CD4-positive, alpha-beta memory T cell (primary cell): ENCODE data around the gene STEAP2. TPM values are rescaled to one million over a fixed set of nuclear protein-coding genes. Genes with fewer than 3 reads are reported as not detected.

Experiments
- polyA plus RNA-seq, 2 donors: library from polyadenylated mRNA; unstranded; fragments of 300-500 nt; fragmentation: Illumina TruSeq; gene quantifications; one replicate each; pipeline ENCODE4 v1.2.3, GENCODE V29; 2021
- total RNA-seq, 2 experiments: library from RNA; stranded (reverse); gene quantifications; one replicate each; pipeline ENCODE4 v1.2.3, GENCODE V29; 2021

The STEAP2 gene
- total and polyA plus RNA-seq, 4 experiments from 2014 or later = 0.06 TPM; not detected in 3

Other genes with a start within 250 kb of the STEAP2 start
- gene STEAP1, start 57.3 kb upstream of the STEAP2 start, total RNA-seq = not detected
- not detected for gene STEAP1, start 57.3 kb upstream of the STEAP2 start, polyA plus RNA-seq
- gene CFAP69, start 33.4 kb downstream of the STEAP2 start, total RNA-seq = under 1 TPM in 1 of 2 experiments, not detected in 1; 0.58 TPM
- not detected for gene CFAP69, start 33.4 kb downstream of the STEAP2 start, polyA plus RNA-seq
- not detected for gene FAM237B, start 109.6 kb downstream of the STEAP2 start, total RNA-seq
- gene FAM237B, start 109.6 kb downstream of the STEAP2 start, polyA plus RNA-seq = not detected
- gene GTPBP10, start 135.0 kb downstream of the STEAP2 start, total RNA-seq = 10 to 100 TPM; 45.5 to 46.7 TPM
- 10 to 100 TPM; 30.6 to 37.6 TPM for gene GTPBP10, start 135.0 kb downstream of the STEAP2 start, polyA plus RNA-seq
- 1 to 10 TPM; 5.7 to 6.1 TPM for gene CLDN12, start 191.7 kb downstream of the STEAP2 start, total RNA-seq
- under 1 TPM in 1 of 2 donors, not detected in 1; 0.29 TPM for gene CLDN12, start 191.7 kb downstream of the STEAP2 start, polyA plus RNA-seq